ENCODE data around the gene OR2Z1. TPM values are rescaled to one million over a fixed set of nuclear protein-coding genes. Genes with fewer than 3 reads are reported as not detected.

Gene OR2Z1
- total and polyA plus RNA-seq, 2 experiments from 2014 or later = not detected

DNA sequence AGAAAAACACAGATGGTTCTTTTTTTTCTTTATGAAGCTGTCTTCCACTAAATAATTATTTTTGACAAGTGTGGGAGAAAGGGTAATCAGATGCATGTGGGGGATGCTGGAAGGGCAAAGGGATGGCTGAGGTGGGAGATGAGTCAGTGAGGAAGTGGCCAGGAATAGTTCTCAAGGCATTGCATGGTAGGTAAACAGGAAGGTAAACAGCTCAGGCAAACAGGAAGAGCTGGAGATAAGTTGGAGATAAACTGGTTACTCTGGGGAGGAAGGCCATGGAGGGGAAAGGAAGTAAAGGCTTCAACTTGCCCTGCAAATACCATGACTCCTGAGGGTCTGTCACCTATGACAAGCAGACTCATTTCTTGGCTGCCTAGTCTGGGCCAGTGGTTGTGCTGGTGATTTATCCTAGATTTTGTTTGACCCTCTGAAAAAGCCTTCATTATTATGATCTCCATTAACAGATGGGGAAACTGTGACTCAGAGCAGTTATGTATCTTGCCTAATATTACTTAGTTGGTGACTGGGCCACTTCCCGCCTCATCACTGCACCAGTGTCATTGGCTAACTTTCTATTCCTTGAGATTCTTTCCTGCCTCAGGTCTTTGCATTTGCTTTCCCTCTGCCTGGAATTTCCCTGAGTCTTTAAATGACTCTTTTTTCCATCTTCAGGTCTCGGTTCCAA lies 39.9 kb upstream of the OR2Z1 start:
- Histone ChIP-seq H3K36me3 (no peaks in the 10 kb centered on the region), H3K4me1 (ENCODE audit: low read depth) (no peaks in the 10 kb centered on the region), H3K9me3 (ENCODE audit: low read depth) (no peaks in the 10 kb centered on the region), H3K4me3 (no peak overlapping the region), H3K27ac (no peak overlapping the region), H3K27me3 (no peaks in the 10 kb centered on the region)
- DNase-seq (ENCODE audit: low read depth in 1 of 2, low spot score in 1 of 2) = no peak
- TF ChIP-seq CTCF (IDR thresholded peaks at IDR 0.05; ENCODE audit: low read depth, low read length) = no peak

DNA sequence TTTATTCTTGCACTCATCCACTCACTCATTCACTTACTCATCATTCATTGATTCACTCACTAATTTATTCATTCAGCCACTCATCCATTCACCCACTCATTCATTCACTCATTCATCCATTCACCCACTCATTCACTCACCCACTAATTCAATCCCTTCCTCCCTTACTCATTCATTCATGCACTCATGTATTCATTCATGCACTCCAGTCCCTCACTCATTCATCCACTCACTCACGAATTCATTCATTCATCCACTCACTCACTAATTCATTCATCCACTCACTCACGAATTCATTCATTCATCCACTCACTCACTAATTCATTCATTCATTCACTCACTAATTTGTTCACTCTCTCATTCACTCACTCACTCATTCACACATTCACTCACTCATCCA lies 39.0 kb upstream of the OR2Z1 start:
- TF ChIP-seq CTCF (IDR thresholded peaks at IDR 0.05; ENCODE audit: low read depth, low read length) = no peak
- no peak overlapping the region for H3K27ac ChIP-seq
- no peaks in the 10 kb centered on the region for H3K4me1 ChIP-seq (ENCODE audit: low read depth)
- no peak for DNase-seq (ENCODE audit: low read depth in 1 of 2, low spot score in 1 of 2)
- H3K36me3 ChIP-seq = no peaks in the 10 kb centered on the region
- no peaks in the 10 kb centered on the region for H3K27me3 ChIP-seq
- H3K4me3 ChIP-seq = no peak overlapping the region
- H3K9me3 ChIP-seq (ENCODE audit: low read depth) = no peaks in the 10 kb centered on the region

- TF ChIP-seq CTCF (IDR thresholded peaks at IDR 0.05; ENCODE audit: low read depth, low read length) = no peak
- Histone ChIP-seq H3K36me3 (no peaks in the 10 kb centered on the region), H3K4me3 (no peak overlapping the region), H3K27ac (no peak overlapping the region), H3K4me1 (ENCODE audit: low read depth) (no peaks in the 10 kb centered on the region), H3K9me3 (ENCODE audit: low read depth) (no peaks in the 10 kb centered on the region), H3K27me3 (no peaks in the 10 kb centered on the region)
- no peak for DNase-seq (ENCODE audit: low read depth in 1 of 2, low spot score in 1 of 2)
These were observed 38.5 kb upstream of the OR2Z1 start for GRCh38 chr19:8682931-8683330.

GRCh38 chr19:8684001-8684902 lies 37.2 kb upstream of the OR2Z1 start:
- Histone ChIP-seq H3K27me3 (no peaks in the 10 kb centered on the region), H3K27ac (no peak overlapping the region), H3K4me1 (ENCODE audit: low read depth) (no peaks in the 10 kb centered on the region), H3K36me3 (no peaks in the 10 kb centered on the region), H3K9me3 (ENCODE audit: low read depth) (no peaks in the 10 kb centered on the region), H3K4me3 (no peak overlapping the region)
- DNase-seq (ENCODE audit: low read depth in 1 of 2, low spot score in 1 of 2) = no peak
- TF ChIP-seq CTCF (IDR thresholded peaks at IDR 0.05; ENCODE audit: low read depth, low read length) = no peak

DNA sequence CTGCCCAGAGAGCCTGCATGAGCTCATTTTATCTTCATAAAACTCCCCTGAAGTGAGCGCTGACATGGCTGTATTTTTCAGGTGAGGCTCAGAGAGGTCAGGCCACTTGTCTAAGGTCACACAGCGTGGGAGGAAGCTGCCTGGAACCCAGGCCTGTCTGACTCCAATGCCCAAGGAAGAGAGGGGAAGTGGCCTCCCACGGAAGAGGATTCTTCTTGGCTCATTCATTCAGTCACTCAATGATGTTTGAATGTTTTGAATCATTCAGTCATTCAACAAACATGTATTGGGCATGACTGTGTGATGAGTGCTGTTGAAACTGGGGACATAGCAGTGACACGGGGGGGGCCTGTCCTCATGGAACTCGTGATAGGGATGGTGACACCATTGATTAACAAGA lies 34.9 kb upstream of the OR2Z1 start:
- H3K9me3 ChIP-seq (ENCODE audit: low read depth) = no peaks in the 10 kb centered on the region
- no peak for TF ChIP-seq CTCF (IDR thresholded peaks at IDR 0.05; ENCODE audit: low read depth, low read length)
- H3K36me3 ChIP-seq = no peaks in the 10 kb centered on the region
- DNase-seq (ENCODE audit: low read depth in 1 of 2, low spot score in 1 of 2) = no peak
- no peaks in the 10 kb centered on the region for H3K27me3 ChIP-seq
- no peak overlapping the region for H3K27ac ChIP-seq
- no peaks in the 10 kb centered on the region for H3K4me1 ChIP-seq (ENCODE audit: low read depth)
- no peak overlapping the region for H3K4me3 ChIP-seq
